K562 (cell line): ENCODE data around the gene COX6A1. TPM values are rescaled to one million over a fixed set of nuclear protein-coding genes. Genes with fewer than 3 reads are reported as not detected.

Experiments
- BCOR ChIP-seq: fragments of 450-650 bp; IDR thresholded peaks from 2 replicates; pipeline ENCODE4 v1.6.1; 2016
- BHLHE40 ChIP-seq: IDR thresholded peaks from 2 replicates; pipeline ENCODE4 v1.6.1; 2011; ENCODE audit warnings: low read length, improper control_type of control experiment
- CREB1 ChIP-seq, 2 experiments: sonication (generic) in 1 of 2; formaldehyde crosslinking in 1 of 2; IDR thresholded peaks; 2 replicates each; pipeline versions ENCODE4 v1.6.1 to v1.8.0; 2012 to 2022; ENCODE audit warnings: inconsistent platforms in 1 of 2, mild to moderate bottlenecking in 1 of 2, missing genetic modification reagents in 1 of 2, moderate library complexity in 1 of 2
- CTBP1 ChIP-seq: fragments of 450-650 bp; IDR thresholded peaks from 2 replicates; pipeline ENCODE4 v1.6.1; 2016; ENCODE audit warnings: borderline replicate concordance
- CUX1 ChIP-seq: fragments of 200-800 bp; sonication (Bioruptor generic); IDR thresholded peaks from 2 replicates; pipeline ENCODE4 v1.6.1; 2016; ENCODE audit warnings: missing genetic modification characterization, missing compliant biosample characterization
- ETS2 ChIP-seq: IDR thresholded peaks from 2 replicates; pipeline ENCODE4 v1.6.1; 2016; ENCODE audit warnings: borderline replicate concordance, missing genetic modification characterization, mild to moderate bottlenecking, moderate library complexity, missing compliant biosample characterization; ENCODE audit not compliant: poor library complexity, severe bottlenecking
- FOXA3 ChIP-seq, 2 experiments: fragments of 450-650 bp in 1 of 2; sonication (generic) in 1 of 2; formaldehyde crosslinking; IDR thresholded peaks in 1 of 2; conservative IDR thresholded peaks in 1 of 2; 2 replicates each; pipeline versions ENCODE4 v1.4.0 to v1.8.0; 2020 to 2022; ENCODE audit warnings: mild to moderate bottlenecking in 2 of 2, missing genetic modification reagents in 1 of 2
- FOXM1 ChIP-seq, 2 experiments: fragments of 450-650 bp in 1 of 2; sonication (generic) in 1 of 2; formaldehyde crosslinking in 1 of 2; IDR thresholded peaks; 2 replicates each; pipeline versions ENCODE4 v1.6.1 to v1.9.0; 2017 to 2022; ENCODE audit warnings: low read depth in 2 of 2, mild to moderate bottlenecking in 2 of 2, missing genetic modification reagents in 1 of 2, moderate library complexity in 1 of 2
- GABPB1 ChIP-seq: sonication (generic); formaldehyde crosslinking; IDR thresholded peaks from 2 replicates; pipeline ENCODE4 v1.8.0; 2022; ENCODE audit warnings: mild to moderate bottlenecking, missing genetic modification reagents
- HDAC3 ChIP-seq: fragments of 450-650 bp; IDR thresholded peaks from 2 replicates; pipeline ENCODE4 v1.6.1; 2018; ENCODE audit warnings: borderline replicate concordance, mild to moderate bottlenecking, moderate library complexity; ENCODE audit not compliant: partially characterized antibody
- IRF1 ChIP-seq: sonication (generic); formaldehyde crosslinking; IDR thresholded peaks from 2 replicates; pipeline ENCODE4 v1.8.0; 2022; ENCODE audit warnings: missing genetic modification reagents, mild to moderate bottlenecking, borderline replicate concordance
- MIER1 ChIP-seq: fragments of 450-650 bp; IDR thresholded peaks from 2 replicates; pipeline ENCODE4 v1.6.1; 2016; ENCODE audit warnings: antibody characterized with exemption, mild to moderate bottlenecking, low read depth
- NELFE ChIP-seq: IDR thresholded peaks from 2 replicates; pipeline ENCODE4 v1.6.1; 2011; ENCODE audit warnings: mild to moderate bottlenecking; ENCODE audit not compliant: insufficient read depth, insufficient read length
- PCBP2 ChIP-seq: fragments of 200-400 bp; formaldehyde crosslinking; IDR thresholded peaks from 2 replicates; pipeline ENCODE4 v1.6.1; 2018; ENCODE audit warnings: low read length, low read depth, mild to moderate bottlenecking, moderate library complexity; ENCODE audit not compliant: poor library complexity, severe bottlenecking
- TSC22D4 ChIP-seq: fragments of 450-650 bp; IDR thresholded peaks from 2 replicates; pipeline ENCODE4 v1.6.1; 2016; ENCODE audit warnings: missing genetic modification characterization, missing biosample characterization, control low read depth
- ZFP36 ChIP-seq: fragments of 150-350 bp; IDR thresholded peaks from 2 replicates; pipeline ENCODE4 v1.6.1; 2018; ENCODE audit warnings: low read length, low read depth; ENCODE audit not compliant: partially characterized antibody
- ZNF586 ChIP-seq: fragments of 450-650 bp; formaldehyde crosslinking; conservative IDR thresholded peaks from 2 replicates; pipeline ENCODE4 v1.4.0; 2020; ENCODE audit warnings: mild to moderate bottlenecking, moderate library complexity
- ZNF668 ChIP-seq: fragments of 250-450 bp; sonication (Bioruptor Pico); IDR thresholded peaks from 2 replicates; pipeline ENCODE4 v1.8.0; 2022; ENCODE audit warnings: mild to moderate bottlenecking, inconsistent platforms
- ZNF699 ChIP-seq: fragments of 250-450 bp; sonication (Bioruptor Pico); IDR thresholded peaks from 2 replicates; pipeline ENCODE4 v1.8.0; 2021; ENCODE audit warnings: mild to moderate bottlenecking, moderate library complexity; ENCODE audit not compliant: insufficient replicate concordance
- polyA plus RNA-seq, 8 experiments: library from polyadenylated mRNA; depleted of rRNA in 4 of 8; stranded (reverse) in 5 of 8; unstranded in 3 of 8; fragments of >200 nt; fragmentation: Nextera tagmentation in 2 of 8; fragmentation: Illumina TruSeq in 1 of 8; extraction: Ambion mirVana in 2 of 8; extraction: Trizol in 1 of 8; gene quantifications; 2 replicates each; pipeline versions ENCODE4 v1.2.1 to v1.2.3, GENCODE V29; 2011 to 2014; ENCODE audit warnings: inconsistent platforms in 1 of 8, missing spikeins in 1 of 8
- total RNA-seq, 7 experiments: library from RNA; depleted of rRNA in 6 of 7; stranded (reverse); fragments of >200 nt in 6 of 7; fragmentation: Illumina TruSeq in 2 of 7; extraction: Trizol in 2 of 7; gene quantifications; 2 replicates each; pipeline versions ENCODE4 v1.2.1 to v1.2.3, GENCODE V29; 2011 to 2021; ENCODE audit warnings: low replicate concordance in 1 of 7

Gene COX6A1
- total and polyA plus RNA-seq, 9 of the 15 experiments (the other 6 are each of a cell fraction or from before 2014, with no cell fraction given) = 414 to 4,142 (median 931) TPM

- TF ChIP-seq CREB1 (IDR thresholded peaks at IDR 0.05) = peak; percentile 100
- TF ChIP-seq CREB1 (CRISPR knock-in tag; IDR thresholded peaks at IDR 0.05) = peak; percentile 100
- peak; percentile 65; the same call in 1 of the 2 replicates for TF ChIP-seq BCOR
- TF ChIP-seq ZNF586 (CRISPR knock-in tag) = no peak
- no peak for TF ChIP-seq FOXM1 (IDR thresholded peaks at IDR 0.05; ENCODE audit: low read depth)
- peak; percentile 85; the same call in 1 of the 2 replicates for TF ChIP-seq FOXM1 (CRISPR knock-in tag; IDR thresholded peaks at IDR 0.05; ENCODE audit: low read depth)
- no peak for TF ChIP-seq IRF1
- no peak for TF ChIP-seq TSC22D4 (tag)
- no peak for TF ChIP-seq ZNF699 (CRISPR knock-in tag)
- TF ChIP-seq FOXA3 (CRISPR knock-in tag; conservative IDR thresholded peaks at IDR 0.05 in 1 of 2, IDR thresholded peaks at IDR 0.05 in 1 of 2) = peak in 1 of 2 experiments; percentile 71; a peak in 2 of 4 replicates
- no peak for TF ChIP-seq HDAC3
- peak; percentile 84 for TF ChIP-seq GABPB1 (CRISPR knock-in tag)
- no peak; the same call in 1 of the 2 replicates for TF ChIP-seq BHLHE40
- no peak for TF ChIP-seq ETS2 (tag)
- TF ChIP-seq MIER1 = no peak
- peak; percentile 70; the same call in 1 of the 2 replicates for TF ChIP-seq CTBP1
- TF ChIP-seq CUX1 = no peak
- no peak for TF ChIP-seq ZFP36
- TF ChIP-seq PCBP2 = no peak
- no peak for TF ChIP-seq NELFE
- no peak for TF ChIP-seq ZNF668 (CRISPR knock-in tag)
Measured at GRCh38 chr12:120445911-120446843, 8.3 kb downstream of the COX6A1 start, which contains the start of the genes GATC and TRIAP1 (continued).
